ENCODE measurements around the gene MDM2. TPM values are rescaled to one million over a fixed set of nuclear protein-coding genes. Genes with fewer than 3 reads are reported as not detected.

The MDM2 gene
- total and polyA plus RNA-seq, 2 experiments from 2014 or later: 80.4 to 111 TPM

GRCh38 chr12:68854554-68854953 lies 46.6 kb downstream of the MDM2 start:
- TF ChIP-seq EZH2phosphoT487 (IDR thresholded peaks at IDR 0.05; ENCODE audit: insufficient read depth, low read depth): no peak
- TF ChIP-seq EZH2 (IDR thresholded peaks at IDR 0.05; ENCODE audit: insufficient read depth, poor library complexity, severe bottlenecking): no peak
- Histone ChIP-seq H3K9me2 (ENCODE audit: insufficient read depth) (no peaks in the 10 kb centered on the region), H3K4me1 (ENCODE audit: insufficient read depth) (no peaks in the 10 kb centered on the region), H3K4me2 (ENCODE audit: unreplicated experiment) (no peak overlapping the region), H3K79me2 (ENCODE audit: insufficient read depth) (no peaks in the 10 kb centered on the region), H3K9ac (no peak overlapping the region), H3K4me3 (no peak overlapping the region), H3K36me3 (ENCODE audit: low read depth) (no peaks in the 10 kb centered on the region), H2AFZ (no peak overlapping the region), H3K27ac (no peak overlapping the region), H3K27me3 (replicated peaks; ENCODE audit: insufficient read depth) (no peaks in the 10 kb centered on the region), H3F3A (ENCODE audit: insufficient read depth) (peaks cover 22% of the 10 kb centered on the region), H3K9me3 (ENCODE audit: low read depth) (no peaks in the 10 kb centered on the region), H4K20me1 (ENCODE audit: insufficient read depth) (no peaks in the 10 kb centered on the region)
- in situ Hi-C loops (cut with MboI): loop anchor here (25.0 kb wide), 1 partner anchor 383 kb away; the partner anchor contains the start of gene CPSF6
- 86 to 88% methylated on average over 3 of the region's 3 CpGs for WGBS, 2 experiments (ENCODE audit: low coverage in 1 of 2, low lambda C conversion rate in 2 of 2, missing lambda C conversion rate in 2 of 2)
- DNase-seq: no peak

GRCh38 chr12:68855111-68855510 lies 47.1 kb downstream of the MDM2 start:
- Histone ChIP-seq H3K4me1 (ENCODE audit: insufficient read depth) (no peaks in the 10 kb centered on the region), H3K4me2 (ENCODE audit: unreplicated experiment) (no peak overlapping the region), H3K9me2 (ENCODE audit: insufficient read depth) (no peaks in the 10 kb centered on the region), H3F3A (ENCODE audit: insufficient read depth) (peaks cover 17% of the 10 kb centered on the region), H3K9ac (no peak overlapping the region), H2AFZ (no peak overlapping the region), H3K36me3 (ENCODE audit: low read depth) (no peaks in the 10 kb centered on the region), H3K79me2 (ENCODE audit: insufficient read depth) (no peaks in the 10 kb centered on the region), H4K20me1 (ENCODE audit: insufficient read depth) (no peaks in the 10 kb centered on the region), H3K9me3 (ENCODE audit: low read depth) (no peaks in the 10 kb centered on the region), H3K27ac (no peak overlapping the region), H3K27me3 (replicated peaks; ENCODE audit: insufficient read depth) (no peaks in the 10 kb centered on the region), H3K4me3 (no peak overlapping the region)
- no peak for DNase-seq
- in situ Hi-C loops (cut with MboI): loop anchor here (25.0 kb wide), 1 partner anchor 382 kb away; the partner anchor contains the start of gene CPSF6
- WGBS, 2 experiments (ENCODE audit: low coverage in 1 of 2, low lambda C conversion rate in 2 of 2, missing lambda C conversion rate in 2 of 2): 74 to 84% methylated on average over 3 of the region's 3 CpGs
- TF ChIP-seq EZH2phosphoT487 (IDR thresholded peaks at IDR 0.05; ENCODE audit: insufficient read depth, low read depth) (no peak), EZH2 (IDR thresholded peaks at IDR 0.05; ENCODE audit: insufficient read depth, poor library complexity, severe bottlenecking) (no peak)

GRCh38 chr12:68855771-68856170 lies 47.8 kb downstream of the MDM2 start:
- Histone ChIP-seq H3K4me1 (ENCODE audit: insufficient read depth) (no peaks in the 10 kb centered on the region), H3F3A (ENCODE audit: insufficient read depth) (peaks cover 12% of the 10 kb centered on the region), H3K4me2 (ENCODE audit: unreplicated experiment) (no peak overlapping the region), H3K79me2 (ENCODE audit: insufficient read depth) (no peaks in the 10 kb centered on the region), H3K4me3 (no peak overlapping the region), H4K20me1 (ENCODE audit: insufficient read depth) (no peaks in the 10 kb centered on the region), H3K36me3 (ENCODE audit: low read depth) (no peaks in the 10 kb centered on the region), H3K9me2 (ENCODE audit: insufficient read depth) (no peaks in the 10 kb centered on the region), H3K27me3 (replicated peaks; ENCODE audit: insufficient read depth) (no peaks in the 10 kb centered on the region), H3K9me3 (ENCODE audit: low read depth) (no peaks in the 10 kb centered on the region), H3K27ac (no peak overlapping the region), H2AFZ (no peak overlapping the region), H3K9ac (no peak overlapping the region)
- 93 to 97% methylated on average over 8 of the region's 8 CpGs for WGBS, 2 experiments (ENCODE audit: low coverage in 1 of 2, low lambda C conversion rate in 2 of 2, missing lambda C conversion rate in 2 of 2)
- in situ Hi-C loops (cut with MboI): loop anchor here (25.0 kb wide), 1 partner anchor 382 kb away; the partner anchor contains the start of gene CPSF6
- DNase-seq: no peak
- TF ChIP-seq EZH2phosphoT487 (IDR thresholded peaks at IDR 0.05; ENCODE audit: insufficient read depth, low read depth) (no peak), EZH2 (IDR thresholded peaks at IDR 0.05; ENCODE audit: insufficient read depth, poor library complexity, severe bottlenecking) (no peak)

- TF ChIP-seq EZH2phosphoT487 (IDR thresholded peaks at IDR 0.05; ENCODE audit: insufficient read depth, low read depth) (no peak), EZH2 (IDR thresholded peaks at IDR 0.05; ENCODE audit: insufficient read depth, poor library complexity, severe bottlenecking) (no peak)
- Histone ChIP-seq H3K9me2 (ENCODE audit: insufficient read depth) (no peaks in the 10 kb centered on the region), H3K36me3 (ENCODE audit: low read depth) (no peaks in the 10 kb centered on the region), H3K9ac (no peak overlapping the region), H2AFZ (no peak overlapping the region), H4K20me1 (ENCODE audit: insufficient read depth) (no peaks in the 10 kb centered on the region), H3K4me2 (ENCODE audit: unreplicated experiment) (no peak overlapping the region), H3K79me2 (ENCODE audit: insufficient read depth) (no peaks in the 10 kb centered on the region), H3K27ac (no peak overlapping the region), H3K9me3 (ENCODE audit: low read depth) (no peaks in the 10 kb centered on the region), H3K4me3 (no peak overlapping the region), H3F3A (ENCODE audit: insufficient read depth) (peaks cover 12% of the 10 kb centered on the region), H3K27me3 (replicated peaks; ENCODE audit: insufficient read depth) (no peaks in the 10 kb centered on the region), H3K4me1 (ENCODE audit: insufficient read depth) (no peaks in the 10 kb centered on the region)
- in situ Hi-C loops (cut with MboI): loop anchor here (25.0 kb wide), 1 partner anchor 381 kb away; the partner anchor contains the start of gene CPSF6
- DNase-seq: no peak
- WGBS, 2 experiments (ENCODE audit: low coverage in 1 of 2, low lambda C conversion rate in 2 of 2, missing lambda C conversion rate in 2 of 2): 23 to 30% methylated on average over 3 of the region's 3 CpGs
Measured at GRCh38 chr12:68856510-68856909, 48.5 kb downstream of the MDM2 start.
